ENCODE results near the gene SLC5A2. TPM values are rescaled to one million over a fixed set of nuclear protein-coding genes. Genes with fewer than 3 reads are reported as not detected.
"Not testable (repeated sequence)": the region's sequence is repeated elsewhere in the genome, so short reads cannot be mapped to it uniquely, and the experiment has no call there.

Gene SLC5A2
- total RNA-seq, 2 experiments from 2014 or later = not detected

- ATAC-seq (no peak), DNase-seq (no peak)
- no peaks in the 10 kb centered on the region for H3K27me3 Mint-ChIP-seq
- peaks cover 9% of the 10 kb centered on the region for H3K36me3 Mint-ChIP-seq
- CTCF ChIA-PET = no interaction called here
- no peaks in the 10 kb centered on the region for H3K9me3 Mint-ChIP-seq (ENCODE audit: low read depth)
- H3K27ac Mint-ChIP-seq = no peak overlapping the region
- peaks cover 25% of the 10 kb centered on the region for H3K4me1 Mint-ChIP-seq
- no peak overlapping the region for H3K4me3 Mint-ChIP-seq
Measured at GRCh38 chr16:31501966-31502348, 19.0 kb downstream of the SLC5A2 start.

DNA sequence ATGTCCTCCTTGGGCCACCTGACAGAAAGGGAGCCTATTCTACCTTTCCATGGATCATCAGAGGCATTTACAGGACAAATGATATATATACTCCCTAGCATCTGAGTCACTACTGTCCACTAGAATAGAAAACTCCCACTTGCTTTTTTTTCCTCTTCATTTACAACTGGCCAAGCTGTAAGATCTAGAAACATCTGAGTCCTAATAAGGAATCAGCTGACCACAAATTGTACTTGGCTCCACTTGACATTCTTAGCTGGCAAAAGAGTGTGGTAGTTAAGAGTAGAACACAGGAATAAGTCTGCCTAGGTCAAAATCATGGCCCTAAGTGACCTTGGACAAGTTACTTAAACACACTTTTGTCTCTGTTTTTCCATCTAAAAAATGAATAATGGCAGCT, 20.1 kb downstream of the SLC5A2 start:
- Mint-ChIP-seq H3K4me3 (no peak overlapping the region), H3K9me3 (ENCODE audit: low read depth) (no peaks in the 10 kb centered on the region), H3K27me3 (no peaks in the 10 kb centered on the region), H3K4me1 (peaks cover 32% of the 10 kb centered on the region), H3K27ac (no peak overlapping the region), H3K36me3 (peaks cover 9% of the 10 kb centered on the region)
- DNase-seq (no peak), ATAC-seq (no peak)
- CTCF ChIA-PET = interaction anchor here (0.8 kb wide), 1 partner anchor 16 kb away, joined by 3 read pairs; no protein-coding TSS in a partner anchor

GRCh38 chr16:31503555-31503954, 20.6 kb downstream of the SLC5A2 start:
- H3K36me3 Mint-ChIP-seq; ATAC-seq; H3K27ac Mint-ChIP-seq; H3K4me3 Mint-ChIP-seq; H3K27me3 Mint-ChIP-seq; DNase-seq; H3K9me3 Mint-ChIP-seq (ENCODE audit: low read depth): not testable (repeated sequence)
- CTCF ChIA-PET = interaction anchor here (0.8 kb wide), 1 partner anchor 16 kb away, joined by 3 read pairs; no protein-coding TSS in a partner anchor
- H3K4me1 Mint-ChIP-seq = peaks cover 32% of the 10 kb centered on the region

DNA sequence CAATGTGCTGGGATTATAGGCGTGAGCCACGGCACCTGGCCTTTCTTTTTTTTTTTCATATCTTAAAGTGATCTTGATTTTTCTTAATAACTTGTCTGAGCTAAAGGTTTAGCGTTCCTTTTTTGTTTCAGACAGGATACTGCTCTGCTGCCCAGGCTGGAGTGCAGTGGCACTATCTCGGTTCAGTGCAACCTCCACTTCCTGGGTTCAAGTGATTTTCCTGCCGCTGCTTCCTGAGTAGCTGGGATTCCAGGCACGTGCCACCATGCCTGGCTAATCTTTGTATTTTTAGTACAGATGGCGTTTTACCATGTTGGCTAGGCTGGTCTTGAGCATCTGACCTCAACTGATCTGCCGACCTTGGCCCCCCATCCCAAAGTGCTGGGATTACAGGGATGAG, 21.2 kb downstream of the SLC5A2 start:
- Mint-ChIP-seq H3K4me3 (no peak overlapping the region), H3K36me3 (peaks cover 9% of the 10 kb centered on the region), H3K9me3 (ENCODE audit: low read depth) (no peaks in the 10 kb centered on the region), H3K4me1 (peaks cover 38% of the 10 kb centered on the region), H3K27ac (no peak overlapping the region), H3K27me3 (no peaks in the 10 kb centered on the region)
- no peak for ATAC-seq
- DNase-seq = no peak
- CTCF ChIA-PET = no interaction called here

GRCh38 chr16:31505483-31505882, 22.6 kb downstream of the SLC5A2 start:
- H3K27me3 Mint-ChIP-seq = no peaks in the 10 kb centered on the region
- ATAC-seq = peak; percentile 49
- no peaks in the 10 kb centered on the region for H3K9me3 Mint-ChIP-seq (ENCODE audit: low read depth)
- H3K4me1 Mint-ChIP-seq = peaks cover 43% of the 10 kb centered on the region
- DNase-seq = peak; percentile 59
- H3K27ac Mint-ChIP-seq = peak overlapping the region; percentile 72
- CTCF ChIA-PET = interaction anchor here (3.4 kb wide), 1 partner anchor 46 kb away, joined by 18 read pairs; the partner anchor contains the start of gene ARMC5
- no peak overlapping the region for H3K4me3 Mint-ChIP-seq
- peaks cover 11% of the 10 kb centered on the region for H3K36me3 Mint-ChIP-seq

- peaks cover 43% of the 10 kb centered on the region for H3K4me1 Mint-ChIP-seq
- DNase-seq (no peak), ATAC-seq (peak; percentile 6)
- peak overlapping the region; percentile 96 for H3K27ac Mint-ChIP-seq
- peak overlapping the region; percentile 95 for H3K4me3 Mint-ChIP-seq
- H3K9me3 Mint-ChIP-seq (ENCODE audit: low read depth) = no peaks in the 10 kb centered on the region
- H3K36me3 Mint-ChIP-seq = peaks cover 11% of the 10 kb centered on the region
- no peaks in the 10 kb centered on the region for H3K27me3 Mint-ChIP-seq
- CTCF ChIA-PET = interaction anchor here (0.7 to 3.4 kb wide), 4 partner anchors 48 to 366 kb away, joined by 3 to 18 read pairs (median 3); partner anchors contain the start of genes ARMC5 and ZNF267
Measured at GRCh38 chr16:31507617-31507928, 24.6 kb downstream of the SLC5A2 start.

DNA sequence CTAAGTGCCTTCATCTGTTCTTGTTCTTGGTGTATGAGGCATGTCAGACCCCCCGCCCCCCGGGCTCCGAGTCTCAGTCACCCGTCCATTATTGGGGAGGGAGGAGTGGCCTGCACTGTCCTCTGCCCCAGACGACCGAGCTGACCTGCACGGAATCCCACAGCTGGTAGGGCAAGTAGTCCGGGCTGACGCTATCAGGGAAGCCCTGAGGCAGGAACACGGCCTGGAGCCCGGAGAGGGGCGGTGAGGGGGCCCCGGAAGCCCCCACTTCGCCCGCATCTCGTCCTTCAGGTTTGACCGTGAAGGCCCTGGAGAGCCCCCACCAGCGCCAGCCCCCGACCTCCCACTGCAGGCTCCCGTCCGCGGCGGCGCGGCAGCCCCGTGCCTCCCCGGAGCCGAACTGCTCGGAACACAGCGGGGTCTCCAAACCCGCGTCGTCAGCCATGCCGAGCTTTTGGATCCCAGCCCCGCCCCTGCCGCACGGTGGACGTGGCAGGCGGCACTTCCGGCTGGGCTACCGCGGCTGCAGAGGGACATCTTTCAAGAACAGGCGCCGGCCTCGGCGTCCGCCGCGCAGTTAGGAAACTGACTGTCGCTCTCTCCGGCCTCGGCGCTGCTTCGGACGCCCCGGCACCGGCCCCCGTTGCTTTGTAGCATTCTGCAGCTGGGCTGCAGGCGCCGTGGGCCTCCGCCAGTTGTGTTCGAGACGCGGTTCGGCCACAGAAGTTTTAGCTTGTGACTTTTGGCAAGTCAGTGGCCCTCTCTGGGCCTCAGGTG, 25.2 kb downstream of the SLC5A2 start, which contains the start of gene RUSF1:
Gene RUSF1, minus strand, starts transcription at position 463 of the 777 bp plus-strand sequence. Its CDS starts 18 bp downstream, at position 445.
- ATAC-seq = peak; percentile 91
- H3K4me1 Mint-ChIP-seq = peaks cover 43% of the 10 kb centered on the region
- CTCF ChIA-PET = interaction anchor here (0.7 to 3.4 kb wide), 5 partner anchors 32 to 365 kb away, joined by 3 to 18 read pairs (median 3); partner anchors contain the start of genes ARMC5 and ZNF267
- no peaks in the 10 kb centered on the region for H3K9me3 Mint-ChIP-seq (ENCODE audit: low read depth)
- H3K4me3 Mint-ChIP-seq = peak within 1 kb of the TSS; percentile 95
- DNase-seq = peak; percentile 93
- peaks cover 11% of the 10 kb centered on the region for H3K36me3 Mint-ChIP-seq
- H3K27ac Mint-ChIP-seq = peak within 1 kb of the TSS; percentile 96
- no peaks in the 10 kb centered on the region for H3K27me3 Mint-ChIP-seq

DNA sequence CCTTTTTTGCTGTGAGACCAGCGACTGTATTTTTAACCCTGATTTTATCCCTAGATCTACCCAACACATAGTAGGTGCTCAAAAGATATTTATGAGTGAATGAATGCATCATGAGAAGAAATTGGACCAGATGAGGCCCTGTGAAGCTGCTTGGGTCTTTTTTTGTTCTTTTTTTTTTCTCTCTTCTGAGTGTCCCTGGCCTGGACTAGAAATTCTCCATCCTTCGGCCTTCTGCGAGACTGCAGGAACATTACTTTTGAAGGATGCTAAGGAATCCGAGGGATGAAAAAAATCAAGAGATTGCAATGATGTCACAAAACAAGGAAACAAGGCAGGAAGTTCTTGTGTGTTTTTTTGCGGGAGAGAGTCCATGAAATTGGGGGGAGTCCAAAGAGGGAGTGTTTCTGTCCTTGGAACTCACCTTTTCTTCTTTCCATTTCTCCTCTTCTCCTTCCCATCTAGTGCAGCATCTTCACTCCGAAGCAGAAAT, 25.8 kb downstream of the SLC5A2 start:
- H3K27ac Mint-ChIP-seq = peak overlapping the region; percentile 96
- H3K9me3 Mint-ChIP-seq (ENCODE audit: low read depth) = no peaks in the 10 kb centered on the region
- H3K4me3 Mint-ChIP-seq = peak overlapping the region; percentile 95
- DNase-seq (no peak), ATAC-seq (no peak)
- CTCF ChIA-PET = interaction anchor here (0.9 to 3.4 kb wide), 3 partner anchors 32 to 365 kb away, joined by 3 to 18 read pairs (median 3); partner anchors contain the start of genes ARMC5 and ZNF267
- H3K36me3 Mint-ChIP-seq = peaks cover 11% of the 10 kb centered on the region
- no peaks in the 10 kb centered on the region for H3K27me3 Mint-ChIP-seq
- peaks cover 43% of the 10 kb centered on the region for H3K4me1 Mint-ChIP-seq

- Mint-ChIP-seq H3K27me3 (peaks cover 7% of the 10 kb centered on the region), H3K4me1 (peaks cover 11% of the 10 kb centered on the region), H3K4me3 (no peak overlapping the region), H3K27ac (no peak overlapping the region), H3K9me3 (ENCODE audit: low read depth) (no peaks in the 10 kb centered on the region), H3K36me3 (peaks cover 2% of the 10 kb centered on the region)
- CTCF ChIA-PET = no interaction called here
- no peak for ATAC-seq
- DNase-seq = no peak
Measured at GRCh38 chr16:31513126-31513525, 30.2 kb downstream of the SLC5A2 start.

DNA sequence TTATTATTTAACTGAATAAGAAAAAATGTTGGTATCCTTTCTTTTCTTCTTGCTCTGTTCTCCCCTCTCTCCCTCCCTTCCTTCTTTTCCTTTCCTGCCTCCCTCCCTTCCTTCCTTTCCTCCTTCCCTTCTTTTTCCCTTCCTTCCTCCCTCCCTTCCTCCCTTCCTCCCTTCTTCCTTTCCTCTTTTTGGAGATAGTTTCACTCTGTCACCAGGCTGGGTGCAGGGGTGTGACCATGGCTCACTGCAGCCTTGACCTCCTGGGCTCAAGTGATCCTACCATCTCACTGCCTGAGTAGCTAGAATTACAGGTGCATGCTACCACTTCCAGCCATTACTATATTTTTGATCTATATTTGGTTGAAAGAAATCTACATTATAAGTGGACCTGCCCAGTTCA, 31.0 kb downstream of the SLC5A2 start:
- no peak for ATAC-seq
- peaks cover 8% of the 10 kb centered on the region for H3K4me1 Mint-ChIP-seq
- CTCF ChIA-PET = no interaction called here

GRCh38 chr16:31517800-31518402, 35.0 kb downstream of the SLC5A2 start:
- no peaks in the 10 kb centered on the region for H3K36me3 Mint-ChIP-seq
- no peak overlapping the region for H3K4me3 Mint-ChIP-seq
- H3K4me1 Mint-ChIP-seq = no peaks in the 10 kb centered on the region
- DNase-seq (no peak), ATAC-seq (no peak)
- H3K27ac Mint-ChIP-seq = no peak overlapping the region
- CTCF ChIA-PET = no interaction called here
- H3K9me3 Mint-ChIP-seq (ENCODE audit: low read depth) = no peaks in the 10 kb centered on the region
- H3K27me3 Mint-ChIP-seq = peaks cover 7% of the 10 kb centered on the region

More for the DNA sequence above, 31.0 kb downstream of the SLC5A2 start:
- Mint-ChIP-seq H3K9me3 (ENCODE audit: low read depth) (no peaks in the 10 kb centered on the region), H3K27ac (no peak overlapping the region), H3K27me3 (peaks cover 7% of the 10 kb centered on the region), H3K4me3 (no peak overlapping the region), H3K36me3 (peaks cover 2% of the 10 kb centered on the region)
- DNase-seq = no peak

- no peak for DNase-seq
Measured at GRCh38 chr16:31519759-31520431, 37.0 kb downstream of the SLC5A2 start.

DNA sequence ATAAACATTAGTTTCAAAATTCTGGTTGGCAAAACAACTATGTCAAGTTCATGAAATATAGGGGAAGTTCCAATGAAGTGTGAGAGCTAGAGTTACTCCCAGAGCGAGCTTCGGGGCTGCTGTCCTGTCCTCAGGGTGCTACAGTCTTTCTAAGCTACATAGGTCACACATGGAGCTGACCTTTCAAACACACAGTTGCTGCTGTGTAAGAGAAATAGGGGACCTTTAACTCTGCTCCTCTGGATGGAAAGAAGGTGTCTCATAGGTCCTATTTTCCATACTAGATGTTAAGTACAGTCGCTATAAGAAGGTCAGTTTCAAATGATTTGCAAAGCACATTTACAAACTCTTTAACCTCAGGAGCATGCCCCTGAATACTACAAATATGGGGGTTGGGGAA, 38.4 kb downstream of the SLC5A2 start:
- DNase-seq = no peak
- H3K4me1 Mint-ChIP-seq = no peaks in the 10 kb centered on the region

More at GRCh38 chr16:31519759-31520431, 37.0 kb downstream of the SLC5A2 start:
- no peak overlapping the region for H3K4me3 Mint-ChIP-seq
- H3K9me3 Mint-ChIP-seq (ENCODE audit: low read depth) = no peaks in the 10 kb centered on the region
- CTCF ChIA-PET = no interaction called here
- H3K36me3 Mint-ChIP-seq = no peaks in the 10 kb centered on the region
- no peak for ATAC-seq
- no peak overlapping the region for H3K27ac Mint-ChIP-seq
- H3K4me1 Mint-ChIP-seq = no peaks in the 10 kb centered on the region
- peaks cover 7% of the 10 kb centered on the region for H3K27me3 Mint-ChIP-seq

More for the DNA sequence above, 38.4 kb downstream of the SLC5A2 start:
- Mint-ChIP-seq H3K36me3 (no peaks in the 10 kb centered on the region), H3K4me3 (no peak overlapping the region), H3K27ac (no peak overlapping the region), H3K9me3 (ENCODE audit: low read depth) (no peaks in the 10 kb centered on the region), H3K27me3 (peaks cover 7% of the 10 kb centered on the region)
- no peak for ATAC-seq
- CTCF ChIA-PET = no interaction called here

All from activated CD8-positive, alpha-beta memory T cell treated with anti-CD3 and anti-CD28 coated beads, Interleukin-2, amount 10 ng/mL, durations not matched to agents 7 days and 5 days (primary cell).